Liver (tissue), 9 donors: Measurements from ENCODE around the gene CPLANE1. TPM values are rescaled to one million over a fixed set of nuclear protein-coding genes. Genes with fewer than 3 reads are reported as not detected.

Source experiments
- DNase-seq: peaks from one replicate; pipeline ENCODE4 v3.0.0-alpha.2; 2017; ENCODE audit warnings: low spot score
- H3K27ac ChIP-seq, 2 donors: one replicate each; pipeline ENCODE4 v1.7.0; 2013; ENCODE audit warnings: inconsistent platforms in 2 of 2, low read length in 2 of 2, control low read depth in 1 of 2, low read depth in 1 of 2, mild to moderate bottlenecking in 1 of 2
- H3K27me3 ChIP-seq, 4 donors: one replicate each; pipeline versions ENCODE4 v1.6.1 to v1.7.0; 2013; ENCODE audit warnings: low read length in 3 of 4, inconsistent platforms in 1 of 4, mild to moderate bottlenecking in 1 of 4, moderate library complexity in 1 of 4; ENCODE audit not compliant: control insufficient read depth in 4 of 4, insufficient read depth in 4 of 4
- H3K36me3 ChIP-seq, 4 donors: one replicate each; pipeline versions ENCODE4 v1.6.1 to v1.7.0; 2013; ENCODE audit warnings: low read length in 3 of 4, mild to moderate bottlenecking in 3 of 4, low read depth in 1 of 4, moderate library complexity in 1 of 4; ENCODE audit not compliant: control insufficient read depth in 4 of 4, insufficient read depth in 3 of 4
- H3K4me1 ChIP-seq, 4 donors: one replicate each; pipeline versions ENCODE4 v1.6.1 to v1.7.0; 2013; ENCODE audit warnings: low read length in 3 of 4, mild to moderate bottlenecking in 3 of 4, moderate library complexity in 1 of 4; ENCODE audit not compliant: control insufficient read depth in 4 of 4, insufficient read depth in 4 of 4
- H3K4me3 ChIP-seq, 3 donors: one replicate each; pipeline versions ENCODE4 v1.6.1 to v1.7.0; 2013; ENCODE audit warnings: low read length in 3 of 3, control low read depth in 1 of 3, low read depth in 1 of 3, mild to moderate bottlenecking in 1 of 3
- H3K9ac ChIP-seq, 2 donors: one replicate each; pipeline ENCODE4 v1.7.0; 2013; ENCODE audit warnings: low read length in 2 of 2, mild to moderate bottlenecking in 2 of 2, moderate library complexity in 2 of 2, control low read depth in 1 of 2, low read depth in 1 of 2
- H3K9me3 ChIP-seq, 4 donors: one replicate each; pipeline versions ENCODE4 v1.6.1 to v1.7.0; 2013; ENCODE audit warnings: low read length in 3 of 4; ENCODE audit not compliant: control insufficient read depth in 4 of 4
- ATF3 ChIP-seq: IDR thresholded peaks from 2 replicates; pipeline ENCODE4 v1.6.1; 2016; ENCODE audit warnings: antibody characterized with exemption
- EGR1 ChIP-seq, 2 donors: IDR thresholded peaks; 2 replicates each; pipeline ENCODE4 v1.6.1; 2016 to 2018; ENCODE audit warnings: antibody characterized with exemption in 2 of 2, low read depth in 2 of 2
- FOXA1 ChIP-seq: IDR thresholded peaks from 2 replicates; pipeline ENCODE4 v1.6.1; 2016; ENCODE audit warnings: antibody characterized with exemption
- FOXA2 ChIP-seq: IDR thresholded peaks from 2 replicates; pipeline ENCODE4 v1.6.1; 2016; ENCODE audit warnings: antibody characterized with exemption
- GABPA ChIP-seq, 2 donors: IDR thresholded peaks in 1 of 2; conservative IDR thresholded peaks in 1 of 2; 2 replicates each; pipeline ENCODE4 v1.6.1; 2016; ENCODE audit warnings: antibody characterized with exemption in 2 of 2, mild to moderate bottlenecking in 1 of 2, moderate library complexity in 1 of 2
- HNF4A ChIP-seq, 2 donors: conservative IDR thresholded peaks; 2 replicates each; pipeline ENCODE4 v1.6.1; 2016; ENCODE audit warnings: antibody characterized with exemption in 2 of 2, mild to moderate bottlenecking in 2 of 2
- HNF4G ChIP-seq: IDR thresholded peaks from 2 replicates; pipeline ENCODE4 v1.6.1; 2016; ENCODE audit warnings: antibody characterized with exemption
- JUND ChIP-seq, 2 donors: IDR thresholded peaks; 2 replicates each; pipeline ENCODE4 v1.6.1; 2016; ENCODE audit warnings: antibody characterized with exemption in 2 of 2
- MAX ChIP-seq: IDR thresholded peaks from 2 replicates; pipeline ENCODE4 v1.6.1; 2016; ENCODE audit warnings: antibody characterized with exemption
- NR2F2 ChIP-seq: IDR thresholded peaks from 2 replicates; pipeline ENCODE4 v1.6.1; 2016; ENCODE audit warnings: antibody characterized with exemption
- RAD21 ChIP-seq, 2 donors: IDR thresholded peaks; 2 replicates each; pipeline ENCODE4 v1.6.1; 2016; ENCODE audit warnings: antibody characterized with exemption in 2 of 2, mild to moderate bottlenecking in 2 of 2
- RXRA ChIP-seq, 2 donors: IDR thresholded peaks; 2 replicates each; pipeline ENCODE4 v1.6.1; 2017 to 2018; ENCODE audit warnings: antibody characterized with exemption in 2 of 2, mild to moderate bottlenecking in 1 of 2
- SP1 ChIP-seq: IDR thresholded peaks from 2 replicates; pipeline ENCODE4 v1.6.1; 2018; ENCODE audit warnings: antibody characterized with exemption, mild to moderate bottlenecking
- TAF1 ChIP-seq: conservative IDR thresholded peaks from 2 replicates; pipeline ENCODE4 v1.6.1; 2016; ENCODE audit warnings: antibody characterized with exemption, mild to moderate bottlenecking
- YY1 ChIP-seq: IDR thresholded peaks from 2 replicates; pipeline ENCODE4 v1.6.1; 2016; ENCODE audit warnings: antibody characterized with exemption, mild to moderate bottlenecking
- ZBTB33 ChIP-seq: IDR thresholded peaks from 2 replicates; pipeline ENCODE4 v1.6.1; 2016; ENCODE audit warnings: antibody characterized with exemption
- WGBS: extraction: QIAGEN DNeasy Blood & Tissue Kit; methylation state at CpG from one replicate; pipeline ENCODE4 v1.1.7; 2013; 5-methylcytosine and 5-hydroxymethylcytosine counted together
- polyA plus RNA-seq, 2 donors: library from polyadenylated mRNA; stranded (reverse) in 1 of 2; unstranded in 1 of 2; fragments of 200-250 nt in 1 of 2; fragments of >200 nt in 1 of 2; fragmentation: Nextera tagmentation in 1 of 2; extraction: Ambion mirVana in 1 of 2; gene quantifications; one replicate each; pipeline versions ENCODE4 v1.2.1 to v1.2.3, GENCODE V29; 2013 to 2015
- total RNA-seq, 2 donors: library from RNA; depleted of rRNA; stranded (reverse); fragments of >200 nt; gene quantifications; one replicate each; pipeline ENCODE4 v1.2.3, GENCODE V29; 2014
- TF ChIP-seq, protein P1 (sequence below): fragments of 150-350 bp; IDR thresholded peaks from 2 replicates; pipeline ENCODE4 v1.5.1; 2017; ENCODE audit warnings: improper control_type of control experiment, low read depth, low read length; ENCODE audit not compliant: missing input control
- TF ChIP-seq, protein P2 (sequence below): IDR thresholded peaks from 2 replicates; pipeline ENCODE4 v1.6.1; 2016; ENCODE audit warnings: antibody characterized with exemption, mild to moderate bottlenecking
- donor health status: healthy.
- donor health status: healthy.
- donor health status: healthy.
- donor health status: healthy.
- donor health status: healthy.

The CPLANE1 gene
- total and polyA plus RNA-seq, 4 donors, result 0.75 to 11.6 (median 3.8) TPM

DNA sequence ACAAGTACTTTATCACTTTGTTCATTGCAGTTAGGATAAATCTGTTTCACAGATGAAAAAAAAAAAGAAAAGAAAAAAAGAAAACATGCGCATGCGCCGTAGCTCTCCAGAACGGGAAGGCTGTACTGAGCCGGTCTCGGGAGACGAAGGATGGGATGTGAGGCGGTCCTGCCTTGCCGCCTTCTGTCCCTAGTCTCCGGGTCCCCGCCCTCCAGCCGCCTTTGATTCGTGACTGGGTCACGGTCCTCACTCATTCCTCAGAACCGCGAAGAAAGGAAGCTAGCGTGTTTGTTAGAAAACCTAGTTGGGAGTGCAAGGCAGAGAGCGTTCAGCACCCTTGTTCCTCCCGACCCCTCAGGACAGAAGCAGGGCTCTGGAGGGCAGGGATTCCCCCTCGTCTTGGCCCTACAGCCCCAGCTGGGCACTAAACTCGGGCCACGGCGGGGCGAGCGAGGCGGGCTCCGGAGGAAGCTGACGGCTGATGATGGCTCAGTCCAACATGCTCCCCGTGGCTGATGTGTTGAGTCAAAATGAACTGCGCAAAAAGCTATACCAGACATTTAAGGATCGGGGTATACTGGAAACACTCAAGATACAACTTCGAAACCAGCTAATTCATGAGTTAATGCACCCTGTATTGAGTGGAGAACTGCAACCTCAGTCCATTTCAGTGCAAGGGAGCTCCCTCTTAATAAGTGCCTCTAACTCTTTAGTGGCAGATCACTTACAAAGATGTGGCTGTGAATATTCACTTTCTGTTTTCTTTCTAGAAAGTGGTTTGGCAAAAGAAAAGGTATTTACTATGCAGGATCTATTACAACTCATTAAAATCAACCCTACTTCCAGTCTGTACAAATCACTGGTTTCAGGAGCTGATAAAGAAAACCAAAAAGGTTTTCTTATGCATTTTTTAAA is 40.0 kb downstream of the CPLANE1 start:
- Histone ChIP-seq H3K27me3 (no peaks in the 10 kb centered on the region), H3K9ac (no peak overlapping the region), H3K36me3 (peaks cover 0 to 9% (median 5%) of the 10 kb centered on the region in 4 donors), H3K9me3 (no peaks in the 10 kb centered on the region), H3K27ac (no peak overlapping the region), H3K4me1 (no peaks in the 10 kb centered on the region), H3K4me3 (peak overlapping the region in 2 of 3 donors; percentile 8 to 47)
- 85% methylated on average over 32 of the region's 32 CpGs for WGBS
- TF ChIP-seq ZBTB33 (no peak), YY1 (no peak), NR2F2 (no peak), EGR1 (IDR thresholded peaks at IDR 0.05; ENCODE audit: low read depth in 2 of 2) (no peak), SP1 (no peak), FOXA1 (no peak), TAF1 (no peak), GABPA (IDR thresholded peaks at IDR 0.05 in 1 of 2, conservative IDR thresholded peaks at IDR 0.05 in 1 of 2) (no peak), HNF4A (conservative IDR thresholded peaks at IDR 0.05) (no peak), JUND (IDR thresholded peaks at IDR 0.05) (no peak), RAD21 (IDR thresholded peaks at IDR 0.05) (no peak), HNF4G (no peak), ATF3 (no peak), FOXA2 (no peak), RXRA (IDR thresholded peaks at IDR 0.05) (no peak), MAX (no peak)
- TF ChIP-seq, protein P1, sequence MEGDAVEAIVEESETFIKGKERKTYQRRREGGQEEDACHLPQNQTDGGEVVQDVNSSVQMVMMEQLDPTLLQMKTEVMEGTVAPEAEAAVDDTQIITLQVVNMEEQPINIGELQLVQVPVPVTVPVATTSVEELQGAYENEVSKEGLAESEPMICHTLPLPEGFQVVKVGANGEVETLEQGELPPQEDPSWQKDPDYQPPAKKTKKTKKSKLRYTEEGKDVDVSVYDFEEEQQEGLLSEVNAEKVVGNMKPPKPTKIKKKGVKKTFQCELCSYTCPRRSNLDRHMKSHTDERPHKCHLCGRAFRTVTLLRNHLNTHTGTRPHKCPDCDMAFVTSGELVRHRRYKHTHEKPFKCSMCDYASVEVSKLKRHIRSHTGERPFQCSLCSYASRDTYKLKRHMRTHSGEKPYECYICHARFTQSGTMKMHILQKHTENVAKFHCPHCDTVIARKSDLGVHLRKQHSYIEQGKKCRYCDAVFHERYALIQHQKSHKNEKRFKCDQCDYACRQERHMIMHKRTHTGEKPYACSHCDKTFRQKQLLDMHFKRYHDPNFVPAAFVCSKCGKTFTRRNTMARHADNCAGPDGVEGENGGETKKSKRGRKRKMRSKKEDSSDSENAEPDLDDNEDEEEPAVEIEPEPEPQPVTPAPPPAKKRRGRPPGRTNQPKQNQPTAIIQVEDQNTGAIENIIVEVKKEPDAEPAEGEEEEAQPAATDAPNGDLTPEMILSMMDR, result no peak
- TF ChIP-seq, protein P2, sequence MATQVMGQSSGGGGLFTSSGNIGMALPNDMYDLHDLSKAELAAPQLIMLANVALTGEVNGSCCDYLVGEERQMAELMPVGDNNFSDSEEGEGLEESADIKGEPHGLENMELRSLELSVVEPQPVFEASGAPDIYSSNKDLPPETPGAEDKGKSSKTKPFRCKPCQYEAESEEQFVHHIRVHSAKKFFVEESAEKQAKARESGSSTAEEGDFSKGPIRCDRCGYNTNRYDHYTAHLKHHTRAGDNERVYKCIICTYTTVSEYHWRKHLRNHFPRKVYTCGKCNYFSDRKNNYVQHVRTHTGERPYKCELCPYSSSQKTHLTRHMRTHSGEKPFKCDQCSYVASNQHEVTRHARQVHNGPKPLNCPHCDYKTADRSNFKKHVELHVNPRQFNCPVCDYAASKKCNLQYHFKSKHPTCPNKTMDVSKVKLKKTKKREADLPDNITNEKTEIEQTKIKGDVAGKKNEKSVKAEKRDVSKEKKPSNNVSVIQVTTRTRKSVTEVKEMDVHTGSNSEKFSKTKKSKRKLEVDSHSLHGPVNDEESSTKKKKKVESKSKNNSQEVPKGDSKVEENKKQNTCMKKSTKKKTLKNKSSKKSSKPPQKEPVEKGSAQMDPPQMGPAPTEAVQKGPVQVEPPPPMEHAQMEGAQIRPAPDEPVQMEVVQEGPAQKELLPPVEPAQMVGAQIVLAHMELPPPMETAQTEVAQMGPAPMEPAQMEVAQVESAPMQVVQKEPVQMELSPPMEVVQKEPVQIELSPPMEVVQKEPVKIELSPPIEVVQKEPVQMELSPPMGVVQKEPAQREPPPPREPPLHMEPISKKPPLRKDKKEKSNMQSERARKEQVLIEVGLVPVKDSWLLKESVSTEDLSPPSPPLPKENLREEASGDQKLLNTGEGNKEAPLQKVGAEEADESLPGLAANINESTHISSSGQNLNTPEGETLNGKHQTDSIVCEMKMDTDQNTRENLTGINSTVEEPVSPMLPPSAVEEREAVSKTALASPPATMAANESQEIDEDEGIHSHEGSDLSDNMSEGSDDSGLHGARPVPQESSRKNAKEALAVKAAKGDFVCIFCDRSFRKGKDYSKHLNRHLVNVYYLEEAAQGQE, result no peak
- DNase-seq, result no peak
